Lower leg skin (tissue), 3 donors: ENCODE measurements around the gene RNF113A.

Source experiments
- POLR2A ChIP-seq, 2 donors: fragments of 450-650 bp; IDR thresholded peaks; one replicate each; pipeline ENCODE4 v1.6.1; 2016 to 2017; ENCODE audit warnings: antibody characterized with exemption in 2 of 2, mild to moderate bottlenecking in 1 of 2, moderate library complexity in 1 of 2
- TF ChIP-seq, protein P1 (sequence below), 3 donors: fragments of 450-650 bp; IDR thresholded peaks; one replicate each; pipeline ENCODE4 v1.5.1; 2016; ENCODE audit warnings: antibody characterized with exemption in 3 of 3, mild to moderate bottlenecking in 3 of 3, moderate library complexity in 2 of 3

DNA sequence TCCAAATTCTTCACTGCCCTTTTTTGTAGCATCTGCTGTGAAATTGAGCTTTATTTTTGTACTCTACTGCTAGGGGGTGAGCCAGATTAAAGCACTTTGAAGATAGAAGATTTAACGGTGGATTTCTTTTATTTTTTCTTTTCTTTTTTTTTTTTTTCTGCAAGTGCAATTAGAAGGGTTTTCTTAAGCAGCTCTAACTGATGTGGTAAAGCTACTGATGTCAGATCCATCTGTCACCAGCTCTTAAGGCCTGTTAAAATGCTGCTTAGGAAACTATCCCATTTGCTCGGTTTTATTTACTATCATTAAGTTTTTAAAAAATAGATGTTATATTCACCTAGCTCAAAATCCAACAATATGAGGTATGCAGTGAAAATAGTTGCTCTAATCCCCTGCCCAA is 7.2 kb upstream of the RNF113A start:
- TF ChIP-seq, protein P1, sequence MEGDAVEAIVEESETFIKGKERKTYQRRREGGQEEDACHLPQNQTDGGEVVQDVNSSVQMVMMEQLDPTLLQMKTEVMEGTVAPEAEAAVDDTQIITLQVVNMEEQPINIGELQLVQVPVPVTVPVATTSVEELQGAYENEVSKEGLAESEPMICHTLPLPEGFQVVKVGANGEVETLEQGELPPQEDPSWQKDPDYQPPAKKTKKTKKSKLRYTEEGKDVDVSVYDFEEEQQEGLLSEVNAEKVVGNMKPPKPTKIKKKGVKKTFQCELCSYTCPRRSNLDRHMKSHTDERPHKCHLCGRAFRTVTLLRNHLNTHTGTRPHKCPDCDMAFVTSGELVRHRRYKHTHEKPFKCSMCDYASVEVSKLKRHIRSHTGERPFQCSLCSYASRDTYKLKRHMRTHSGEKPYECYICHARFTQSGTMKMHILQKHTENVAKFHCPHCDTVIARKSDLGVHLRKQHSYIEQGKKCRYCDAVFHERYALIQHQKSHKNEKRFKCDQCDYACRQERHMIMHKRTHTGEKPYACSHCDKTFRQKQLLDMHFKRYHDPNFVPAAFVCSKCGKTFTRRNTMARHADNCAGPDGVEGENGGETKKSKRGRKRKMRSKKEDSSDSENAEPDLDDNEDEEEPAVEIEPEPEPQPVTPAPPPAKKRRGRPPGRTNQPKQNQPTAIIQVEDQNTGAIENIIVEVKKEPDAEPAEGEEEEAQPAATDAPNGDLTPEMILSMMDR (IDR thresholded peaks at IDR 0.05), result no peak
- no peak for TF ChIP-seq POLR2A (IDR thresholded peaks at IDR 0.05)
